HEK293 (cell line): ENCODE results near the gene POT1.

Experiments used
- ZBTB21 ChIP-seq: fragments of 450-650 bp; formaldehyde crosslinking; IDR thresholded peaks from 2 replicates; pipeline ENCODE4 v1.5.1; 2017; ENCODE audit warnings: missing biosample characterization, missing genetic modification characterization
- ZNF121 ChIP-seq: fragments of 450-650 bp; formaldehyde crosslinking; IDR thresholded peaks from 2 replicates; pipeline ENCODE4 v1.5.1; 2016; ENCODE audit warnings: missing biosample characterization, missing genetic modification characterization
- ZSCAN30 ChIP-seq: fragments of 450-650 bp; IDR thresholded peaks from 2 replicates; pipeline ENCODE4 v1.5.1; 2018; ENCODE audit warnings: missing biosample characterization, mild to moderate bottlenecking, missing genetic modification characterization, moderate library complexity

GRCh38 chr7:124929467-124930172 lies at the start of gene POT1:
- no peak for TF ChIP-seq ZNF121 (tag by site-specific recombination)
- TF ChIP-seq ZBTB21 (tag by site-specific recombination): peak; percentile 99
- peak; percentile 94 for TF ChIP-seq ZSCAN30 (tag by site-specific recombination)
